Lung (tissue), 12 donors: ENCODE measurements around the gene MRPL17. TPM values are rescaled to one million over a fixed set of nuclear protein-coding genes. Genes with fewer than 3 reads are reported as not detected.
"Not testable (repeated sequence)": the region's sequence is repeated elsewhere in the genome, so short reads cannot be mapped to it uniquely, and the experiment has no call there.

Experiments used
- ATAC-seq: fragments of 200-7000 bp; cut with Tn5 transposase; one replicate; pipeline ENCODE4 v1.9.1; 2020; ENCODE audit warnings: moderate number of reproducible peaks; ENCODE audit not compliant: insufficient read depth, low FRiP score
- DNase-seq, 3 donors: peaks; one replicate each; pipeline ENCODE4 v3.0.0-alpha.2; 2013 to 2017
- H3K27ac ChIP-seq, 2 donors: one replicate each; pipeline ENCODE4 v1.5.1; 2013; ENCODE audit warnings: mild to moderate bottlenecking in 2 of 2, moderate library complexity in 2 of 2, control low read depth in 1 of 2, inconsistent platforms in 1 of 2, low read depth in 1 of 2, low read length in 1 of 2
- H3K27me3 ChIP-seq, 3 donors: one replicate each; pipeline ENCODE4 v1.5.1; 2013; ENCODE audit warnings: low read length in 2 of 3; ENCODE audit not compliant: control insufficient read depth in 3 of 3, insufficient read depth in 3 of 3
- H3K36me3 ChIP-seq, 4 donors: one replicate each; pipeline ENCODE4 v1.5.1; 2013; ENCODE audit warnings: low read length in 4 of 4, mild to moderate bottlenecking in 1 of 4, moderate library complexity in 1 of 4; ENCODE audit not compliant: control insufficient read depth in 4 of 4, insufficient read depth in 4 of 4
- H3K4me1 ChIP-seq, 5 donors: one replicate each; pipeline ENCODE4 v1.5.1; 2013; ENCODE audit warnings: low read length in 5 of 5, mild to moderate bottlenecking in 2 of 5, moderate library complexity in 1 of 5; ENCODE audit not compliant: control insufficient read depth in 5 of 5, insufficient read depth in 5 of 5
- H3K4me3 ChIP-seq: one replicate; pipeline ENCODE4 v1.5.1; 2013; ENCODE audit warnings: mild to moderate bottlenecking, control low read depth, moderate library complexity
- H3K9ac ChIP-seq, 2 donors: one replicate each; pipeline ENCODE4 v1.5.1; 2013; ENCODE audit warnings: low read length in 2 of 2, control low read depth in 1 of 2; ENCODE audit not compliant: insufficient read depth in 1 of 2
- H3K9me3 ChIP-seq, 4 donors: one replicate each; pipeline ENCODE4 v1.5.1; 2013; ENCODE audit warnings: low read length in 3 of 4, mild to moderate bottlenecking in 1 of 4, moderate library complexity in 1 of 4; ENCODE audit not compliant: control insufficient read depth in 4 of 4, insufficient read depth in 3 of 4
- CTCF ChIP-seq: IDR thresholded peaks from 2 replicates; pipeline ENCODE4 v1.5.1; 2012; ENCODE audit warnings: mild to moderate bottlenecking; ENCODE audit errors: control extremely low read depth, extremely low read depth
- WGBS, 2 donors: extraction: QIAGEN DNeasy Blood & Tissue Kit; methylation state at CpG; one replicate each; pipeline ENCODE4 v1.1.7; 2013; 5-methylcytosine and 5-hydroxymethylcytosine counted together
- polyA plus RNA-seq, 2 donors: library from polyadenylated mRNA; stranded (reverse); fragments of 200-250 nt; gene quantifications; one replicate each; pipeline ENCODE4 v1.2.1, GENCODE V29; 2013
- total RNA-seq, 2 donors: library from RNA; depleted of rRNA in 1 of 2; stranded (reverse); fragments of >200 nt in 1 of 2; gene quantifications; one replicate each; pipeline ENCODE4 v1.2.1, GENCODE V29; 2014 to 2021
- donor health status: control.
- donor health status: control.
- donor health status: Bipolar disorder and iron deficiency.
- donor health status: healthy.
- donor health status: DM: yes; HTN: yes; CAD: no.

The MRPL17 gene
- total and polyA plus RNA-seq, 4 donors, result 28.2 to 81.4 (median 45.9) TPM

DNA sequence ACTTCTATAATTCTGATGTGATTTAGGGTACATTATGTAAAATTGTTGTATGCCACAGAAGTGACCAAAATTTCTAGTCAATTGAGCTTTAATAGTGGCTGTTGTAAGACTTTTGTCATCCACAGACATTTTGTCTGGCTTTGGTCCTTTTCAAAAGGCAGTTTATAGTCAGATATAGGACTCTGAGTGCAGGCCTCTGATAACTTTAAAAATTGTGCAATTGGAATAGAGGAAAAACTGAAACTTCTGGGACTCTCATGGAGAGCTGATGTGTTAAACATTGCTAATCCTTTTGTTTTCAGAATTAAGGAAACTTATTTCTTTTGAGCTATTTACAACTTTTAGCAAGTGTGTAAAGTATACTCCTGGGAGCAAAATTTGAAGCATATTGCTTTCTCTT, 9.0 kb upstream of the MRPL17 start:
- DNase-seq (no peak), ATAC-seq (no peak)
- H3K9ac ChIP-seq, result no peak overlapping the region
- no peak overlapping the region for H3K4me3 ChIP-seq
- no peak overlapping the region for H3K27ac ChIP-seq
- no peaks in the 10 kb centered on the region for H3K9me3 ChIP-seq
- TF ChIP-seq CTCF, result no peak
- H3K4me1 ChIP-seq, result peaks cover 0 to 13% (median 0%) of the 10 kb centered on the region in 5 donors
- no peaks in the 10 kb centered on the region for H3K27me3 ChIP-seq
- H3K36me3 ChIP-seq, result no peaks in the 10 kb centered on the region

- H3K9ac ChIP-seq, DNase-seq, ATAC-seq, H3K4me1 ChIP-seq, H3K27me3 ChIP-seq, H3K27ac ChIP-seq, H3K9me3 ChIP-seq, H3K36me3 ChIP-seq, H3K4me3 ChIP-seq: not testable (repeated sequence)
- 66 to 74% methylated on average over 8 to 9 of the region's 11 CpGs for WGBS, 2 donors
Observed at GRCh38 chr11:6690431-6691132, 7.4 kb upstream of the MRPL17 start.

DNA sequence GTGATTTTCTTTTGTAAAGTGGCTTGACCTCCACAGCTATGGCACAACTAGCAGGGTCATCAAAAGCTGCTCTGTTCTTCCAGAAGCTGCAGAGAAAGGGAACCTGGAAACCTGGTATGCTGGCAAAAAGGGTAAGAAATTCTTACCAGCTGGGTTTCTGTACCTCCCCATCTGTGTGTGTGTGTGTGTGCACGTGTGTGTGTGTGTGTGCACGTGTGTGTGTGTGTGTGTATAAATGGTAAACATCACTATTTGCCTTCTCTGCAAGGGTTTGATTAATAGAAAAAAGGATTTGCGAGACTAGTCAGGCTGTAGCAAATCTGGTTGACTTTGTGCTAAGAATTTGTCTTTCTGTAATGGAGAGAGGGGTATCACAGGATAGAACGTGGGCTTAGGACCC, 4.7 kb upstream of the MRPL17 start:
- no peak overlapping the region for H3K27ac ChIP-seq
- TF ChIP-seq CTCF, result no peak
- WGBS, 2 donors, result 72 to 81% methylated on average over 4 of the region's 4 CpGs

DNA sequence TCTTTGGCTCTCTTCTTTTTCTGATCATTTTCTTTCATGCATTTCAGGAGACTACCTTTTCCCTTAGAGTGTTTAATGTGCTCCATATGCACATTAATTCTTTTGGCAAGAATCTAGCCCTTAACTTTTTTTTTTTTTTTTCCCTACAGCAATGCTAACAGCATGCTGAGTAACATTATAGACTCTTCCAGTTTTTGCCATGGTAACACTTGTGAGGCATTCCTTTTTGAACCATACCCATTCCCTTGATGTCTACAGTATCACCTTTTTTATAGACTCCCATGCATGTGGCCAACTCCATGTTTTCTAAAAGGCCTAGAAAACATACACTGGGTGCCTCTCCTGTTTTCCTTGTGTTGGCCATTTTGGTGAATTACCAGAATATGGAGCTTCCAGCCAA, 2.9 kb upstream of the MRPL17 start:
- peaks cover 0 to 6% (median 2%) of the 10 kb centered on the region in 4 donors for H3K36me3 ChIP-seq
- H3K4me1 ChIP-seq, result peaks cover 0 to 17% (median 7%) of the 10 kb centered on the region in 5 donors
- H3K4me3 ChIP-seq, result no peak overlapping the region
- ATAC-seq (no peak), DNase-seq (no peak)
- no peaks in the 10 kb centered on the region for H3K9me3 ChIP-seq
- no peak overlapping the region for H3K27ac ChIP-seq
- H3K9ac ChIP-seq, result no peak overlapping the region
- TF ChIP-seq CTCF, result no peak
- no peaks in the 10 kb centered on the region for H3K27me3 ChIP-seq

More for the DNA sequence above, 4.7 kb upstream of the MRPL17 start:
- DNase-seq (no peak), ATAC-seq (no peak)
- Histone ChIP-seq H3K36me3 (no peaks in the 10 kb centered on the region), H3K4me3 (no peak overlapping the region), H3K27me3 (no peaks in the 10 kb centered on the region), H3K9ac (no peak overlapping the region), H3K4me1 (peaks cover 0 to 4% (median 0%) of the 10 kb centered on the region in 5 donors), H3K9me3 (no peaks in the 10 kb centered on the region)

- not testable (repeated sequence) for H3K9me3 ChIP-seq, H3K27me3 ChIP-seq, H3K4me3 ChIP-seq, ATAC-seq, H3K27ac ChIP-seq
- DNase-seq, result peak in 1 of 3 donors; percentile 23
- Histone ChIP-seq H3K4me1 (peaks cover 0 to 17% (median 7%) of the 10 kb centered on the region in 5 donors), H3K9ac (peak overlapping the region in 1 of 2 donors; percentile 93), H3K36me3 (peaks cover 0 to 13% (median 4%) of the 10 kb centered on the region in 4 donors)
- 88 to 91% methylated on average over 14 of the region's 14 CpGs for WGBS, 2 donors
Observed at GRCh38 chr11:6684068-6684467, 928 bp upstream of the MRPL17 start.
